HG03039 (cell line): ENCODE data around the gene FAM83C.

Experiments
- ATAC-seq: cut with Tn5 transposase; IDR thresholded peaks from one replicate; pipeline ENCODE4 v1.9.1; 2021; ENCODE audit warnings: mild to moderate bottlenecking, moderate library complexity; ENCODE audit not compliant: unreplicated experiment

FAM83C gene

GRCh38 chr20:35291654-35292503 is at the start of gene FAM83C:
TSS of gene FAM83C (minus strand) at chr20:35292425. CDS start at chr20:35292304, 121 bp downstream.
- ATAC-seq = no peak

GRCh38 chr20:35341366-35342028 is 49.3 kb upstream of the FAM83C start:
- ATAC-seq = no peak

GRCh38 chr20:35340436-35340835 is 48.2 kb upstream of the FAM83C start:
- ATAC-seq = no peak

- no peak for ATAC-seq
Observed at GRCh38 chr20:35339636-35340035, 47.4 kb upstream of the FAM83C start.

- ATAC-seq = no peak
Observed at GRCh38 chr20:35339007-35339406, 46.8 kb upstream of the FAM83C start.

- ATAC-seq = no peak
Observed at GRCh38 chr20:35334311-35335101, 42.3 kb upstream of the FAM83C start.

- ATAC-seq = no peak
Observed at GRCh38 chr20:35333606-35334005, 41.4 kb upstream of the FAM83C start.

GRCh38 chr20:35332540-35333200 is 40.4 kb upstream of the FAM83C start:
- ATAC-seq = no peak

GRCh38 chr20:35329435-35330139 is 37.4 kb upstream of the FAM83C start:
- no peak for ATAC-seq

GRCh38 chr20:35328689-35329088 is 36.5 kb upstream of the FAM83C start:
- no peak for ATAC-seq

- no peak for ATAC-seq
Observed at GRCh38 chr20:35328095-35328685, 36.0 kb upstream of the FAM83C start.

GRCh38 chr20:35327074-35327976 is 35.1 kb upstream of the FAM83C start:
- no peak for ATAC-seq

- no peak for ATAC-seq
Observed at GRCh38 chr20:35326740-35327073, 34.5 kb upstream of the FAM83C start.

- ATAC-seq = no peak
Observed at GRCh38 chr20:35326021-35326739, 34.0 kb upstream of the FAM83C start.

- no peak for ATAC-seq
Observed at GRCh38 chr20:35325401-35325800, 33.2 kb upstream of the FAM83C start.

GRCh38 chr20:35320396-35321126 is 28.3 kb upstream of the FAM83C start:
- ATAC-seq = no peak

- ATAC-seq = no peak
Observed at GRCh38 chr20:35319871-35320197, 27.6 kb upstream of the FAM83C start.
